ENCODE measurements around the gene ELL2. TPM values are rescaled to one million over a fixed set of nuclear protein-coding genes. Genes with fewer than 3 reads are reported as not detected.
A peak's percentile ranks its signal among the peaks of the same experiment; 100 is the strongest.

ELL2 gene
- total and polyA plus RNA-seq, 2 of the 13 experiments (the other 11 are each of a cell fraction or from before 2014, with no cell fraction given) = 78.9 to 97.1 TPM

DNA sequence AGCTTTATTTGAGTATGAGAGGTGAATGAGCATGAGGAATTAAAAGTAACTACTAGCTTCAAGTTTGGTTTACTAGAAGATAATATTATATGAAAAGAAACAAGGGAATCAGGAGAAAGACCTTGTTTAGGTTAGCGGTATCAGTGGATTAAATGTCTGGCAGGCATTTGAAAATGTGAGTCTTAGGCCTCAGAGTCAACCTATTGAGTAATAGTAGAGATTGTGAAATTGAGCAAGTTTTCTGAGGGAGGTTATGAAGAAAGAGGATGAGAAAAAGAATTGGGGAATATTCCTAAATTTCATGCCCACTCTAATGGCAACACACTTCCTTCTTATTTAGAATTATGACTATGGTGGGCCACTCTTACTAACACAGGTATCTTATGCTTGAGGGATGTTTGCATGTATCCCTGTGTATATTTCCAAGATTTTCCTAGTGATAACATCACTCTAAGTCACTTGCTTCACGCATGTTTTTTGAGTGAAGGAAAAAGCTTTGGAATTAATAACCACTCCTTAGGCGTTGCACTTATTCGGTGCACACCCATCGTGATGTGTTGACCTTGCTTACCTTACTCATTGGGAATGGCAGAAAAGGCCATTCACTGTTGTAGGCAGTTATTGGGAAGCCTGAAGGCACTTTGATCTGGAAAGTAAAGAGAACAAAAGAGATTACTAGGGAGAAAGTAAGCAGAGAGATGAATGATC, 8.2 kb upstream of the ELL2 start (continued):
- TF ChIP-seq TMF1 (CRISPR knock-in tag; IDR thresholded peaks at IDR 0.05; ENCODE audit: low read depth) (no peak), ZSCAN22 (CRISPR knock-in tag; IDR thresholded peaks at IDR 0.05) (no peak), JUNB (CRISPR knock-in tag; IDR thresholded peaks at IDR 0.05; ENCODE audit: borderline replicate concordance) (no peak), PTBP1 (IDR thresholded peaks at IDR 0.05; ENCODE audit: low read depth, low read length, poor library complexity, severe bottlenecking) (no peak), KLF12 (CRISPR knock-in tag; IDR thresholded peaks at IDR 0.05; ENCODE audit: borderline replicate concordance) (no peak), HDAC2 (CRISPR knock-in tag; IDR thresholded peaks at IDR 0.05) (peak; percentile 88), ZNF816 (CRISPR knock-in tag; IDR thresholded peaks at IDR 0.05; ENCODE audit: borderline replicate concordance) (no peak), CREM (IDR thresholded peaks at IDR 0.05) (peak; percentile 84), CREM (CRISPR knock-in tag; IDR thresholded peaks at IDR 0.05) (no peak), PAXIP1 (CRISPR knock-in tag; conservative IDR thresholded peaks at IDR 0.05) (peak; percentile 80), REPIN1 (CRISPR knock-in tag; IDR thresholded peaks at IDR 0.05; ENCODE audit: borderline replicate concordance, low read depth) (peak; percentile 71; the same call in 1 of the 2 replicates), ZFAT (CRISPR knock-in tag; conservative IDR thresholded peaks at IDR 0.05) (no peak), ZNF264 (CRISPR knock-in tag; IDR thresholded peaks at IDR 0.05) (0 out of 2 replicates have a peak, but pooled peaks have one; percentile 17), ZKSCAN8 (CRISPR knock-in tag; IDR thresholded peaks at IDR 0.05; ENCODE audit: borderline replicate concordance) (peak; percentile 75; the same call in 1 of the 2 replicates), NR2F1 (CRISPR knock-in tag; IDR thresholded peaks at IDR 0.05) (no peak; a peak in 2 of 4 replicates), IKZF1 (IDR thresholded peaks at IDR 0.05) (no peak), MEIS2 (CRISPR knock-in tag; IDR thresholded peaks at IDR 0.05) (peak; percentile 42; the same call in 1 of the 2 replicates), FOXJ3 (CRISPR knock-in tag; IDR thresholded peaks at IDR 0.05; ENCODE audit: borderline replicate concordance) (peak; percentile 55; the same call in 1 of the 2 replicates), HOMEZ (CRISPR knock-in tag; IDR thresholded peaks at IDR 0.05; ENCODE audit: low read depth) (peak; percentile 87), MLXIP (CRISPR knock-in tag; IDR thresholded peaks at IDR 0.05; ENCODE audit: borderline replicate concordance) (no peak), ZNF335 (CRISPR knock-in tag; IDR thresholded peaks at IDR 0.05) (peak; percentile 51; the same call in 1 of the 2 replicates), ATAD3A (CRISPR knock-in tag; IDR thresholded peaks at IDR 0.05) (no peak), KLF9 (CRISPR knock-in tag; IDR thresholded peaks at IDR 0.05; ENCODE audit: low read depth) (no peak), NFATC3 (CRISPR knock-in tag; IDR thresholded peaks at IDR 0.05) (no peak)

All from HepG2 (cell line).